SHP77 treated with DMSO at 0.1 percent for 48 hours (cell line): Measurements from ENCODE around the gene ARHGAP28.
"Not testable (repeated sequence)": the region's sequence is repeated elsewhere in the genome, so short reads cannot be mapped to it uniquely, and the experiment has no call there.

Experiments used
- DNase-seq: peaks from one replicate; lab custom pipeline; 2025; lab: John Stamatoyannopoulos, UW

ARHGAP28 gene

DNA sequence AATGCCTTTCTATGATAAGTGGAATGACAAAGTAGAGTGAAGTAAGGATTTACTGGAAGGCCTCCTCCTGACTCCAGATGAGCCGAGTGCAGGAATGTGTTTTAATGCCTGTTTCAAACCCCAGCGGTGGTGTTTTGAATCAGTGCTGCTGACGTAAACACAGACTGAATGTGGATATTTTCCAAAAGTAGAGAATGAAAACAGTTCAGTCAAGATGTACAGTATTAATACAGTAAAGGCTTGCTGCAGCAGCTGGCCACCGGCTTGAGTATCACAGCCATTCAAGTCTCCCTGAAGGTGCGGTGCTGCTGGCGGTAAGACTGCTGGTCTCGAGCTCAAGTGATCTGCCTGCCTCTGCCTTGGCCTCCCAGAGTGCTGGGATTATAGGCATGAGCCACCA is 46.7 kb downstream of the ARHGAP28 start:
- DNase-seq: no peak

DNA sequence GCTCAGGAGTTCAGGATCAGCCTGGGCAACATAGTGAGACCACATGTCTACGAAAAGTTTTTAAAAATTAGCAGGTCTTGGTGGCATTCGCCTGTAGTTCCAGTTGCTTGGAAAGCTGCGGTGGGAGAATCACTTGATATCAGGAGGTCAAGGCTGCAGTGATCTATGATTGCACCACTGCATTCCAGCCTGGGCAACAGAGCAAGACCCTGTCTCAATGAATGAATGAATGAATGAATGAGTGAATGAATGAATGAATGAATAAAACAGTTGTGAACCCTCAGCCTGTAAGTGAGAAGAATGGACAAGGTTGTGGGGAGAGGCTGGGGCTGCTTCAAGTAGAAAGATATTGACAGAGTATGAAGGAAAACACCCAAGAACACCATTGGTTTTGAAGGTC is 48.0 kb downstream of the ARHGAP28 start:
- no peak for DNase-seq

DNA sequence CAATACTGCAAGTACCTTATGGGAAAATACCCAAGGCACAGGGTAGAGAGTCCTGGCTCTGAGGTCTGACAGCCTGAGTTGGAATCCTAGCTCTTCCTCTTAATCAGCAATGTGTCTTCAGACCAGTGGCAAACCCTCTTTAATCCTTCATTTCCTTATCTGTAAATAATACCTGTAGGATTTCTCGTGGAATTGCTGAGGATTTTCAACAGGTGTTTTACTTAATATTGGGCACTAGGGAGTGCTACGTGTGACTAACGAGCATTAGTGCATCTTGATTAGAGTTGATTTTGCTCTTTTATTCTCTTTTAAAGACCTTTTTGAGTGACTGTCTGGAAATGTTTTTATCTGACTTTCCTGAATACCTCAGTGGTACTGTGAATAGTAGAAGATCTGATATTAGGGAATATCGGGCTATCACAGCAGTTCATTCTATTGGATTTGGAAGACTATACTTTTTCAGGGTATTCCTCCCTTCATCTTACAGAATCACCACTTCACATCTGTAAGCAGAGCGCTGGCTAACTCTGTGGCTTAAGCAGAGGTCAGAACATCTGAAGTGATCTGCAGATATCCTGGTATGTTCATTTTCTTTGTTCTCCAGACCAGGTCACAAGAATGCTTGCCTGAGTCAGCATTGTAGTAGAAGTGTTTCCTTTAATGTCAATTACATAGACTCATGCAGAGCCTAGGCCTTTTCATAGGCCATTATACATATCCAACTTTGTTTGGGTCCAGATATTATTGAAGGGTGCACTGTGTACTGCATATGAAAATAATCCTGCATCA is 49.1 kb downstream of the ARHGAP28 start:
- DNase-seq: no peak

DNA sequence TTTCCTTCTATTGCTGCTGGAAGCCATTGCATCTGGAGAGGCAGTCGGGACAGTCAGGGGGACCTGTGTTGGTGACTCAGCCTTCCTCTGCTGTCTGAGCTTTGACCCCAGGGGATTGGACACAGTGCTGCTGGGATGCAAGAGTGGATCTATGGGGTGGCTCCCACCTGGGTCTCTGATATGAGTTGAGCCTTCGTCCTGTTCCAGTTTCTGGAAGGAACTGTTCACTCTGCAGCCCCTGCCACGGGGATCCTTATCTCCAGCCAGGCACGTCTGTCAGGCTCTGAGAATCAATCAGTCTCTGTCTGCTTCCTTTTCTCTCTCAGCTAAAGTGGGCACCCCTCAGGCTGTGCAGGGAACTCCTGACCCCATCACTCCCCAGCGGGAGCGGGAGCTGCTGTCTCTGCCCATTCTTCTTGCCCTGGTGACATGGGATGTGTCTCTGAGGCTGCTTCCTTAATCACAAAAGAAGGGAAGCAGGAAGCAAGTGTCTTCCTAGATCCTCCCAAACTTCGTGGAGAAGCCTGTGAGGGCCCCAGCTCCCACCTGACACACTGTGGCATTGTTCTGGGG is 51.7 kb downstream of the ARHGAP28 start:
- no peak for DNase-seq

DNA sequence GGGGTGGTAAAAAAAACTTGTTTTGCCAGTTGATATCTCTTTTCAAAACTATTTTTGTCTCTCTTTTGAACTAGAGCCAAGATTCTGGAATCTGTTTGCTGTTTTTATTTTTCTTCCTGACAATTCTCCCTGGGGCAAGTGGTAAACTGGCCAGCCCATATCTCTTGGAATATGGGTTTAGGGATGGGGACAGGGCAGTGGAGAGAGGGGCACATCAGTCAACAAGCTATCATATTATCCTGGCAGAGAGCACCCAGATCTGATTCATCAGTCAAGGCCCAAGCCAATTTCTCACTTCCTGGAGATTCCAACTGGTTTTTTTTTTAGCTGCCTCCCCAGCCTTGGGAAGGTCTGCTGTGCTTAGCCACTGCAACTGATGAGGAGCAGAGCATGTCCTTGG is 52.3 kb downstream of the ARHGAP28 start:
- DNase-seq: no peak

DNA sequence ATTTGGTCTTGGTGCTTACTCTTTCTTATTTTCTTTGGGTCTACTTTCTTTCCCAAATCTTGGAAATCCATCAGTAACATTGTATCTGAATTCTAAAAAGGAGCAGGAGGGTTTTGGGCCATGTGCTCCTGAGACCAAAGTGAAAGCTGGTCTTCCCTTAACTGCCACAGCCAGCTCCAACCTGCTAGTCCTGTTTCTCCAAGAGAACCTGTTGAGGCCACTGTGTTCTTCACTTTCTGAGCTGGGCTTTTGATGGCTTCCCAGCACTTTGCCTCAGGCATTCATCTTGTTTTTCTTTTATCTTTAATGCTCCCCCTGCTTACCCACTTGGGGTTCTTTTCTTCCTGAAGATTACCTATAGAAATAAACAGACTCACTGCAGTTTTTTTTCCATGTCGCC is 53.3 kb downstream of the ARHGAP28 start:
- DNase-seq: no peak

DNA sequence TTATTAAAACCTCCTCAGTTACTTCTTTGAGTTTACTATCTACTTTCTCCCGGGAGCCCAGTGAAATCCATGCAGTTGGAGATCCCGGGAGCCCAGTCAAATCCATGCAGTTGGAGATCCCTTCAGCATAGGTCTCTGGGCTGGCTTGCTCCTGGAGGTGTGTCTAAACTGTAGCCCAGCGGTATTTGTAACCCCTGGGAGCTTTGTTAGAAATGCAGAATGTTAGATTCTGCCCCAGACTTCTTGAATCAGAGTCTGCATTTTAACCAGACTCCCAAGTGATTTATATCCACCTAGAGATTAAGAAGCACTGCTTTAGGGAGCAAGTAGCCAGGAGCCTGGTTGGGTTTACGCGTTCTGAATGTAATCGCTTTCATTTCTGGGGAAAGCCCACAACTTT is 54.5 kb downstream of the ARHGAP28 start:
- no peak for DNase-seq

DNA sequence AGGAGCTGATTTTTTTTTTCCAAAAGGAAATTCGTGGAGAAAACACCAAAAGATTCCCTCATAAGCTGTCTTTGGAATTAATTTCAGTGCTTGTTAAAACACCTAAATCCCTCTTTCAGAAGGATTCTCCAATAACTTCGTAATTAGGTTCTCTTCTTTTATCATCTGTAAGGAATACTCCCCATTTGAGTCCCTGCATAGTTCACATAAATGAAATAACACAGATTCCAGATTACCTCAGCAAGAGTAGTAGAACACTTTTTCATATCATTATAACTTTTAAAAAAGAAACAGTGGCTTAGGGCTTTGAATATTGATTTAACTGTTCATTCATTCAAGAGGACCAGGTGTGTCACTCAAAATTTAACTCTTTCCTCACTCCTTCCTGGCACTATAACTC is 55.5 kb downstream of the ARHGAP28 start:
- no peak for DNase-seq

DNA sequence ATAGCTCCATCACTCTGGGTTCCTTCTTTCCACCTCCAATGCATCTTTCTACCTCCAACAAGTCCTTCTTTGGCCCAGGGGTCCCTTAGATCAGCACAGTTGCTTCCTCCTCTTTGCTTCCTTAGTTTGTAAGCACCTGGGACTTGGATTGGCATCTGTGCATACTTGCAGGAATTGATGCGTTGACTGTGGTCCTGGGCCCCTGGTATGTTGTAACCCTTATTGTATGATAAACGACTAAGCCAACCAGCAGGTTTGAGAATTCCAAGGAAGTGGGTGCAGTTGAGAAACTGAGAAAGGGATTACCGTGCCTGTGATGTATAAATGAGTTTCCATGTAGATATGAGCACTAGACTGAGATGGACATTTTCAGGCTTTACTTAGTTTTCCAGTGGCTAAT is 55.9 kb downstream of the ARHGAP28 start:
- no peak for DNase-seq

DNA sequence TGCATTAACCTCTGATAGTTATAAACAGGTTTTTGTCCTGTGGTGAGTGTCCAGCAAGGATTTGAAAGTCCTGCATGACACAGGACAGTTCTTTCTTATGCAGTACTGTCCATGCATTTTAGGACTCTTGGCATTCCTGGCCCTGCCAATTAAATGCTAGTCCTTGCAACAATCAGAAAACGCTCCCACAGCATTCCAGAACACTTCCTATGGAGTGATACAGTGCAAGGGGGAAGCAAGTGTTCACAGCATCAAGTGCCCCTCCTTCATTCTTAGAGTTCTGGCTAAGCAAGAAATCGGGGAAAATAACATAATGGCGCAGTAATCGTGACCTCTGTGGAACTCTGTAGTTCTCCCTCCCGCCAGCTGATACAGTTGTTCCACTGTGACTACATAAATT is 62.9 kb downstream of the ARHGAP28 start:
- no peak for DNase-seq

DNA sequence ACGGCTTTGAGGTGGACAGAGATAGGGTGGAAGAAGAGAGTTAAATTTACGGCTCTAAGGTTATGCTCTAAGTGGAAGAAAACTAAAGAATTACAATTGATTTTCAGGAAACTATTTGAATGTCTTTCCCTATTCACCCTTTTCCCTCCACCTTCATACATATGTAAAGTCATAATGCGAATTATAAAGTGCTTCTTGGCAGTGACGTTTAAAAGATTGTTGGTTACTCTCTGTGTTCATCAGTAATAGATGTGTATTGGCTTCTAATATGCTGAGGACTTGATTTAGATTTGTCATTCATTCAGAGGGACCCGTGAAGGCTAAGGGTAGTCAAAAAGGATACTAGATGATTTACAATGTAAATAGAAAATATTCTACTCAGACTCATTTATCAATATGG is 63.9 kb downstream of the ARHGAP28 start:
- no peak for DNase-seq

DNA sequence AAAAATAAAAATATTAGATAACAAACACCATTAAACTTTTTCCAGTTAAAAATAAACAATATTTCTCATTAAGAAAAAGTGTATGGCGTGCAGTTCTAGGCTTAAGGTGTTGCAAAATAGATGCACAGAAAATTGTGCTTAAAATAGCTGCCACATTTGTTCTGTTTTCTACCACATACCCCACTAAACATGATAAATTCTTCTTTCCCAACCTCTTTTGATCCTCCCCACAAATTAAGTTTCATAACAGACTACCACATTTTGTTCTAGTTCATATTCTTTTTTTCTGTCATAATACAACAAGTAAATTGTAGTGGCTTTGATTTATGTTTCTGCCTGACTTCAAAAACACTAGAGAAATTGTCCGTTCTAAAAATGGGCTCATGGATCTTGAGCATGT is 64.5 kb downstream of the ARHGAP28 start:
- DNase-seq: no peak

DNA sequence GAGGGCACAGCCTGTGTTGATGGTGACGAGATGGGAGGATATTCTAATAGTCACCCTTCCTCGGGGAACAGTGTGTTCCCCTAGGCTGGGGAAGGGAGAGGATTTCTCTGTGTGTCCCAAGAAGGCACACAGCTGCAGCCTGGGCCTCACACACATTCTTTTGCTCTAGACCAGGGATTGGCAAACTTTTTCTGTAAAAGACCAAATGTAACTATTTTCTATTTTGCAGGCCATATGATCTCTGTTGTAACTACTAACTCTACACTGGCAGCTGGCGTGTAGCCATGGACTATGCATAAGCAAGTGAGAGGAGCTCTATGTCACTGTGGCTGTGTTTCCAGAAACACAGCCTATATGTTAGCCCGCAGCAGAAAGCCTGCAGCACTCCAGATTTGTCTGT is 65.8 kb downstream of the ARHGAP28 start:
- DNase-seq: no peak

DNA sequence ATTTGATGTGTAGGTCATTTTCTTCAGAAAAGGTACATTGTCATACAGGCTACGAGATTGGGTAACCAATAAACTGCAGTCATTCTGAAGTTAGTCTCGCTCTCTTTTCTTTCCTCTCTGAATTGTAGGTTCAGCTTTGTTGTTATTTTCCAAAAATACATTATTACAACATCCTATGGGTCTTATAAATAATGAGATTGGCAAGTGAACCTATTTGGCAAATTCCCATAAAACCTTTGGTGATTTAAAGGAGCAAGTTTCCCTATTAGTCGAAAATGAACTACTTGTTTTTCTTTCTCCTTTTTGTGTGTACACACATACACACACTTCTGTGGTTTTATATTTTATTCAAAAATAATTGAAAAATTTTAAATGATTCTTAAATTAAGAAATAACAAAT is 67.0 kb downstream of the ARHGAP28 start:
- no peak for DNase-seq

DNA sequence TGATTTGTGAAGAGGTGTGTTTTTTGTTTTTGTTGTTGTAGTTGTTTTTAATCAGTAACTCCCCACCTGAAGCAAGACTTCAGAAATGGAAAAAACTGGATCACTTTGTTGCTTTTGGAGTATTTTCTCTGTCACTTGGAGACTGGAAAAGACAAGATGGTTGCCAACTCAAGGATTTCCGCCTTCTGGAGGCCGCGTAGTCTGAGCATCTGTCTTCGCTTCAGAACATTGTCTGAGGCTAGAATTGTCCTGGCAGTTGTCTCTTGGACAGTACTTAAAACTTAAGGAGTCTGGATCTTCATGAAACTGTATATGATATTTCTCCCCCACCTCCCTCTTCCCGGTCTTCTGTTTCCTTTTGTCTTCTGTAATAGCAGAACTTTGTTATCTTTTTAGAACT is 67.7 kb downstream of the ARHGAP28 start:
- DNase-seq: no peak

DNA sequence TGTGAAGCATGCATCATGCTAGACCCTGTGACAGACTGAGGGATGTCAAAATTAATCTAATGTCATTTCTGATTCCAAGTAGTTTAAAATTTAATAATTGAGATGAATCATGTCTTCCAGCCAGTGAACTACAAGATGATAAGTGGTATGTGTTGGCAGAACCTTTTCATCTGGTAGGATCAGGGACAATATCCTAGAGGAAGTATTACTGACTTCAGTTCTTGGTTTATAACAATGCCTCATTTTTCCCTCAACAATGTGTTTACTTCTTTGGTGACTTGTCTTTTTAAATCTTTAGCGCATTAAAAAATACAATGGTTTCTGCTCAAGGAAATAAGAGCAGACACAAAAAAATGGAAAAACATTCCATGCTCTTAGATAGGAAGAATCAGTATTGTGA is 69.4 kb downstream of the ARHGAP28 start:
- DNase-seq: no peak

DNA sequence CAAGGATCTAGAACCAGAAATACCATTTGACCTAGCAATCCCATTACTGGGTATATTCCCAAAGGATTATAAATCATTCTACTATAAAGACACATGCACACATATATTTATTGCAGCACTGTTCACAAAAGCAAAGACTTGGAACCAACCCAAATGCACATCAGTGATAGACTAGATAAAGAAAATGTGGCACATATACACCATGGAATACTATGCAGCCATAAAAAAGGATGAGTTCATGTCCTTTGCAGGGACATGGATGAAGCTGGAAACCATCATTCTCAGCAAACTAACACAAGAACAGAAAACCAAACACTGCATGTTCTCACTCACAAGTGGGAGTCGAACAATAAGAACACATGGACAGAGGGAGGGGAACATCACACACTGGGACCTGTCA is 70.8 kb downstream of the ARHGAP28 start:
- not testable (repeated sequence) for DNase-seq

DNA sequence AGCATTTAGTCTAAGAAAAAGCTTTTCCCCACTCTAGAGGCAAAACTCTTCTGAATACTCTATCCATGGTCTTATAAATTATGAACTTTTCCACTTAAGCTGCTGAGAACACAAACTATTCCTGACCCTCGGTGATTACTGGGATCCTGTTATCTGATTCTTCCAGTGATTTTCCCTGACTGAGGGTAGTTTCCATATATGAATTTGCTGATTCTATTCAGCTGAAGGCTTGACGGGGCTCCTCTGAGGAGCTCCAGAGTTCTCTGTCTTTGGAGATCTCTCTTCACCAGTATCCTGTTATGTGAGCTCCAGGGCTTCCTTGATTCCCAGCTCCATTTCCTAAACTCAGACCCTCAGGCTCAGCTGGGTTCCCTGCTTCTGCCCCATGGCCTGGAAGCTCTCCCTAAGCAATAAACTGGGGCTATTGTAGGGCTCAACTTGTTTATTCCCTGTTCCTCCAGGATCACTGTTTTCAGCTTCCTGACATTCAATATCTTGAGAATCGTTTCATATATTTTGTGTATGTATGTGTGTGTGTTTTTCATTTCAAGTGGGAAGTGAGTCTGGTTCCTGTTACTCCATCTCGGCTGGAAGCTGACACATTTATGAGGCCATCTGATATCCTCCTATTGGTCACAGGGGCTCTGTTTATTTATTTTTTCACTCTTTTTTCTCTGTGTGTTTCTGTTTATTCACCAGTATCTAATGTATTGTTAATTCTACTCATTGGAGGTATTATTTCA is 78.2 kb downstream of the ARHGAP28 start:
- no peak for DNase-seq

DNA sequence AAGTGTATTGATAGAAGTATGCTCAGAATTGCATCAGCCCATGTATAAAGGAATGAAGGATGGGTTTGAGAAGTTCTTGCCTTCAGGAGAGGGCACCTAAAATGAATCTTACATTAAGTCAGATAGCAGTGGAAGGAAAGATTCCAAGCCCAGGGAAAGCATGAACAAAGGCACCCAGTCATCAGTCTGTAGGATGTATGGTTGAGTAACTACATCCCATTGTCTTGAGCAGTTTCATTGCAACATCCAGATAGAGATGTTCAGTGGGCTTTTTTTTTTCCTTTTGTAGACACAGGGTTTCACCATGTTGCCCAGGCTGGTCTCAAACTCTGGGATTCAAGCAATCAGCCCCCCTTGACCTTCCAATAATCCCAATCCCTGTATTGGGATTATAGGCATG is 80.7 kb downstream of the ARHGAP28 start:
- no peak for DNase-seq

DNA sequence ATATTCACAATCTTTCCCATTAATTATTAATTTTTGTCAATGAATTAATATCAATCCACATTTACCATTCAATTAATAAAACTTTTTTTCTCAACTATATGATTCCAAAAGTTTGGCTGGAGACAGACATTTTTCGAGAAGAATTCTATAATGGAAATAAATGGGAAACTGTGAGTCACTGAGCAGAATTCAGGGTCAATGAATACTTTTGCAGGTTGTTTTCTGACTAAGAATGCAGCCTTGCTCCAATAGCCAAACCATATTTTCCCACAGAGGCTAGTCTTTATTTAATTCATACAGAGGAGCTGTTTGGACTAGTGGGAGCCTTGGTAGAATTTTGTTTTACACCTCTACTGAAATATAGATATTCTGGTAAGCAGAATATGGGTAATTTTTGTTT is 82.3 kb downstream of the ARHGAP28 start:
- DNase-seq: no peak

DNA sequence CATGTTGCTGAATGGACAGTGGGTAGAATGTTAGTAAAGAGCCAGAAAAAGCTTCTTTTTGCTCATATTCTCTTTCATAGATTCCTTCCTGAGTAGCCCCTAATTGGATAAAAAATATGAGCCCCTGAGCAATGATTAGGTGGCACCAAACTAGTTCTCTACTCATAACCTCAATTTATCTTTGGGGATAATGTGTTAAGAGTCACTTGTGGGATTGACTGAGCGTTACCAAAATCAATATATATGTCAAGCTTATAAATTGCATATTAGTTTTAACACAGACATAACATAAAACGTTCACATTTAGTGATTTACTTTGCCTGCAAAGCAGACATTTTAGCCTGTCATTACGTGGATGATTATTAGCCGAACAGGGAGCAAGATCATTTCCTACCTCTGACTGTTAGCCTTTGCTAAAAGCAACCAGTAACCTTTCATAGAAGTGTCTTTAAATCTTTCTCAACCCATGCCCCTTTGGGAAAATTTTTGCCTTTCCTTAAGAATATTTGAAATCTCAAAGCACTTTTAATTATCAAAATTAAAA is 85.4 kb downstream of the ARHGAP28 start:
- DNase-seq: no peak

DNA sequence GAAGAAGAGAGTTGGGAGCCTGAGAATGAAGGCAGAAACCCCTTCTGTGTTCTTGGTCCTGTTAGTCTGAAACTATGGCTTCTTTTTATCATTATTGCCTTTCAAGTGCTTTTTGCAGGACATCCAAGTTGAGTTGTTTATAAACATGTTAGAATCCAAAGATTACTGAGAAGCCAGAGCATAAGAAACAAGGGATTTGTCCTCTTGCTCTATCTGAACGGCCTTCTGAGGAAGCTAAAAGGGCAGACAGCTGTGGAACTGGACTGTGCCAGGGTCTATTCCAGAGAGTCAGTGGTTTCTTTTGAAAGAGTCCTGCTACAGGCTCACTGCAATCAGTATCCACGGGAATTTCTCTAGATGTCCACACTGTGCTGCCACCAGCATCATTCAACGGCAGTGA is 86.6 kb downstream of the ARHGAP28 start:
- DNase-seq: no peak

DNA sequence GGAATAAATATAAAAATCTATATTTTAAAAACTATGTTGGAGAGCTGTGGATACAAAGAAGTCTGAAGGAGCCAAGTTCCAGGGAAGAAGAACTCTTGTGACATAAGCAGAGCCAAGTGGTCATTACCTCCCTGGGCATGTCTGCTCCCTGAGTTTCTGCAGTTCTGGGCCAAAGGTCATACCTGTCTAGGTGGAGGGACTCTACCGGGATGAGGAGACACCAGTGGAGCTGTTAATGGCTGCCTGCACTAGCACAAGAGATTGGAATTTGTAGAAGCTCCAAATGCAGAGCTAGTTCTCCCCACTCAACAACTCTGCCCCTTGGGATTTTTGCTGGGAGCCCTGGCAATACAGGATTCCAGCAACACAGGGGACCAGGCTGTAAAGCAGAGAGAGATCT is 89.8 kb downstream of the ARHGAP28 start:
- no peak for DNase-seq
